Measurements from ENCODE around the gene CYB5A. TPM values are rescaled to one million over a fixed set of nuclear protein-coding genes. Genes with fewer than 3 reads are reported as not detected.

The CYB5A gene
- total RNA-seq, 3 donors from 2014 or later, result 123 to 183 (median 126) TPM

GRCh38 chr18:74292541-74292858, 737 bp upstream of the CYB5A start:
- no peaks in the 10 kb centered on the region for H3K9me3 ChIP-seq
- peak overlapping the region; percentile 74 for H3K4me3 ChIP-seq
- DNase-seq, result no peak
- H3K4me1 ChIP-seq (ENCODE audit: low read depth), result no peaks in the 10 kb centered on the region
- intact Hi-C loops (cut with DNase I, micrococcal nuclease), result no loop called here
- TF ChIP-seq, protein P1, sequence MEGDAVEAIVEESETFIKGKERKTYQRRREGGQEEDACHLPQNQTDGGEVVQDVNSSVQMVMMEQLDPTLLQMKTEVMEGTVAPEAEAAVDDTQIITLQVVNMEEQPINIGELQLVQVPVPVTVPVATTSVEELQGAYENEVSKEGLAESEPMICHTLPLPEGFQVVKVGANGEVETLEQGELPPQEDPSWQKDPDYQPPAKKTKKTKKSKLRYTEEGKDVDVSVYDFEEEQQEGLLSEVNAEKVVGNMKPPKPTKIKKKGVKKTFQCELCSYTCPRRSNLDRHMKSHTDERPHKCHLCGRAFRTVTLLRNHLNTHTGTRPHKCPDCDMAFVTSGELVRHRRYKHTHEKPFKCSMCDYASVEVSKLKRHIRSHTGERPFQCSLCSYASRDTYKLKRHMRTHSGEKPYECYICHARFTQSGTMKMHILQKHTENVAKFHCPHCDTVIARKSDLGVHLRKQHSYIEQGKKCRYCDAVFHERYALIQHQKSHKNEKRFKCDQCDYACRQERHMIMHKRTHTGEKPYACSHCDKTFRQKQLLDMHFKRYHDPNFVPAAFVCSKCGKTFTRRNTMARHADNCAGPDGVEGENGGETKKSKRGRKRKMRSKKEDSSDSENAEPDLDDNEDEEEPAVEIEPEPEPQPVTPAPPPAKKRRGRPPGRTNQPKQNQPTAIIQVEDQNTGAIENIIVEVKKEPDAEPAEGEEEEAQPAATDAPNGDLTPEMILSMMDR (IDR thresholded peaks at IDR 0.05), result no peak
- no peak for ATAC-seq
- H3K36me3 ChIP-seq (ENCODE audit: low read depth), result peaks cover 4% of the 10 kb centered on the region

- peak in 1 of 3 donors; percentile 74 for DNase-seq
Observed at GRCh38 chr18:74291472-74291770, 342 bp downstream of the CYB5A start.

GRCh38 chr18:74290794-74291471, 830 bp downstream of the CYB5A start:
- peak; percentile 81 for ATAC-seq
- H3K36me3 ChIP-seq (ENCODE audit: low read depth), result peaks cover 4% of the 10 kb centered on the region
- H3K4me3 ChIP-seq, result peak overlapping the region; percentile 74
- TF ChIP-seq, protein P1 (IDR thresholded peaks at IDR 0.05), result no peak
- no peaks in the 10 kb centered on the region for H3K9me3 ChIP-seq
- peak; percentile 80 to 86 (median 82) for DNase-seq
- intact Hi-C loops (cut with DNase I, micrococcal nuclease), result no loop called here
- no peaks in the 10 kb centered on the region for H3K4me1 ChIP-seq (ENCODE audit: low read depth)

More at GRCh38 chr18:74291472-74291770, 342 bp downstream of the CYB5A start:
- peak overlapping the region; percentile 74 for H3K4me3 ChIP-seq
- peaks cover 4% of the 10 kb centered on the region for H3K36me3 ChIP-seq (ENCODE audit: low read depth)
- no peak for ATAC-seq
- TF ChIP-seq, protein P1 (IDR thresholded peaks at IDR 0.05), result no peak
- H3K4me1 ChIP-seq (ENCODE audit: low read depth), result no peaks in the 10 kb centered on the region
- intact Hi-C loops (cut with DNase I, micrococcal nuclease), result no loop called here
- H3K9me3 ChIP-seq, result no peaks in the 10 kb centered on the region

DNA sequence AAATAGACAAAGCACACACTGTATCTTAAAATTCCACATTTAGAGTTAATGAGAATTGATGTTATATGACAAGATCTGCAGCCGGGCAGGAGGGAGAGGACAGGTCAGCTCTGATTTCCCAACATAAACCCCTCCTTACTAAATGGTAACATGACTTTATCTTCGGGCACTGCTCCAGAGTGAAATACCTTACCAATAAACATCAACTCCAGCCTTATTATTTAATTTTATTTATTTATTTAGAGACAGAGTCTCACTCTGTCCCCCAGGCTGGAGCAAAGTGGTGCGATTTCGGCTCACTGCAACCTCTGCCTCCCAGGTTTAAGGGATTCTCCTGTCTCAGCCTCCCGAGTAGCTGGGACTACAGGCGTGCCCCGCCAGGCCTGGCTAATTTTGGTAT, 1.7 kb downstream of the CYB5A start:
- peaks cover 4% of the 10 kb centered on the region for H3K36me3 ChIP-seq (ENCODE audit: low read depth)
- no peak overlapping the region for H3K4me3 ChIP-seq
- ATAC-seq, result no peak
- TF ChIP-seq, protein P1 (IDR thresholded peaks at IDR 0.05), result no peak
- intact Hi-C loops (cut with DNase I, micrococcal nuclease), result no loop called here
- H3K9me3 ChIP-seq, result no peaks in the 10 kb centered on the region
- peaks cover under 1% of the 10 kb centered on the region for H3K4me1 ChIP-seq (ENCODE audit: low read depth)
- DNase-seq, result no peak

GRCh38 chr18:74289137-74289536, 2.6 kb downstream of the CYB5A start:
- intact Hi-C loops (cut with DNase I, micrococcal nuclease), result no loop called here
- DNase-seq (no peak), ATAC-seq (no peak)
- Histone ChIP-seq H3K4me3 (no peak overlapping the region), H3K4me1 (ENCODE audit: low read depth) (peaks cover 8% of the 10 kb centered on the region), H3K36me3 (ENCODE audit: low read depth) (peaks cover 4% of the 10 kb centered on the region), H3K9me3 (no peaks in the 10 kb centered on the region)
- TF ChIP-seq, protein P1 (IDR thresholded peaks at IDR 0.05), result no peak

GRCh38 chr18:74288730-74289129, 3.0 kb downstream of the CYB5A start:
- intact Hi-C loops (cut with DNase I, micrococcal nuclease), result no loop called here
- Histone ChIP-seq H3K36me3 (ENCODE audit: low read depth) (peaks cover 4% of the 10 kb centered on the region), H3K4me3 (no peak overlapping the region), H3K9me3 (no peaks in the 10 kb centered on the region), H3K4me1 (ENCODE audit: low read depth) (peaks cover 10% of the 10 kb centered on the region)
- DNase-seq, result no peak
- ATAC-seq, result no peak
- TF ChIP-seq, protein P1 (IDR thresholded peaks at IDR 0.05), result no peak

Data from mucosa of descending colon (tissue), 3 donors.